HG03521 (cell line): ENCODE measurements around the gene NOX4.
"Not testable (repeated sequence)": the region's sequence is repeated elsewhere in the genome, so short reads cannot be mapped to it uniquely, and the experiment has no call there.

Experiments used
- ATAC-seq: cut with Tn5 transposase; IDR thresholded peaks from one replicate; pipeline ENCODE4 v1.9.1; 2021; ENCODE audit warnings: mild to moderate bottlenecking, moderate library complexity; ENCODE audit not compliant: unreplicated experiment

The NOX4 gene

DNA sequence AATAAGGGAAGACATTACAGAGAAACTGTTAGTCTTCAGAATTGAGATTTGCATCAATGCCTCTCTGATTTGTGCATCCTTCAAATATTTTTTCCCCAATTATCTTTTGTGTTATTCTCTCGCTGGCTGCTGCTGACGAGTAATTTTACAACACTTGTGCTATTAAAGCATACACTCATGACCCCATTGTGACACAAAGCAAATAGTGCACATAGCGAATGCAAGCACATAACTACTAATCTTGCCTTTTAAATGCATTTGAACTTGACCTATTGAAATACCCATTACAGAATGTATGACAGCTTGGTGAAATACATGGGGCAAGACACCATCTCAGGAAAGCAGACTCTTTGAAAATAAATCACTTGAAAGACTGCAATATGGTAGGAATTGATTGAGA, 180.6 kb downstream of the NOX4 start:
- not testable (repeated sequence) for ATAC-seq

- ATAC-seq: not testable (repeated sequence)
Measured at GRCh38 chr11:89309321-89309985, 181.7 kb downstream of the NOX4 start.

- not testable (repeated sequence) for ATAC-seq
Measured at GRCh38 chr11:89308272-89308671, 182.9 kb downstream of the NOX4 start.

GRCh38 chr11:89303029-89303428, 188.1 kb downstream of the NOX4 start:
- not testable (repeated sequence) for ATAC-seq

- not testable (repeated sequence) for ATAC-seq
Measured at GRCh38 chr11:89295023-89295422, 196.2 kb downstream of the NOX4 start.

DNA sequence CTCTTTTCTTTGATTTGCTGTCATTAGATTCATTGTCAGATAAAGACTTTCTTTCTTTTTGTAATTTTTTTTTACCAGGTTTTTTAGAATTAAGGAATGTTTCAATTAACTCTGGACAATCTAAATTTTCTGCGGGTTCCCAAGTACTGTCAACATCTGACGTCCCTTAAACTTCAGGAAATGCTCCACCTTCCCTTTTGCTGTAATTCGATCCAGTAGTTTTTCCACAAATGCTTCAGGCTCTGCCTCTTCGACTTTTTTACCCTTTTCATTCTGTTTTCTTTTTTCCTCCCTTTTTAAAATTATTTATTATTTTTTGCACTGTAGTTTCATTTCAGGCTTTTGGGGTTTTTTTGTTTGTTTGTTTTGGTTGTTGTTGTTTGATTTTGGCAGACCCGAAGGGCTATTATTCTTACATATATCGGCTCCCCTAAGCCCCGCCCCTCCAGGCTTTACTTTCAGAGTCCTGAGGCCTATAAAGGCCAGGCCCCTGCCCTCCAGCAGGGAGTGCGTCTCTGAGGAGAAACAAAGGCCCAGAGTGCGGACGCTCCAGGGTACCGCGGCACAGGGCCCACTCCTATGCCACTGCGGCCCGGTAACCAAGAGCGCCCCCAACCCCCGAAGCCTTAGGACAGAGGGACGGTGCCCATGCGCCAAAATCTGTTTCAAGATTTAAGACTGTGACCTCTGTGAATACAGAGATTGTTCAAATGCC, 197.1 kb downstream of the NOX4 start:
- no peak for ATAC-seq

DNA sequence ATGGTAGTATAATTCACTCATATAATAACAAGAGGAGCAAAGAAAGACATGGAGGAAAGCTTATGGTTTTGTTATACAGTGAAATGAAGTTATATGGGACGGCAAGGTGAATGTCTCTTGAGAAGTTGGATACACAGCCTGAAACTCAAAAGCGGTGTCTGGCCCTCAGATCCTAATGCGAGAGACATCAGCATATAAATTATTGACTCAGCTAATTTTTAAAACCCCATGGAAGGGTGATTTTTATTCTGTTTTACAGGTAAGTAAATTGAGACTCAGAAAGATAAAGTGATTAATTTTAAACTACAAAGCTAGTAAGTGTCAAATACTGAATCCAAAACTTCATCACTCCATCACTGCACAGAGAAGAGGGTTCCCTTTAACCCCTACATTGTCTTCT, 203.2 kb downstream of the NOX4 start:
- ATAC-seq: not testable (repeated sequence)

DNA sequence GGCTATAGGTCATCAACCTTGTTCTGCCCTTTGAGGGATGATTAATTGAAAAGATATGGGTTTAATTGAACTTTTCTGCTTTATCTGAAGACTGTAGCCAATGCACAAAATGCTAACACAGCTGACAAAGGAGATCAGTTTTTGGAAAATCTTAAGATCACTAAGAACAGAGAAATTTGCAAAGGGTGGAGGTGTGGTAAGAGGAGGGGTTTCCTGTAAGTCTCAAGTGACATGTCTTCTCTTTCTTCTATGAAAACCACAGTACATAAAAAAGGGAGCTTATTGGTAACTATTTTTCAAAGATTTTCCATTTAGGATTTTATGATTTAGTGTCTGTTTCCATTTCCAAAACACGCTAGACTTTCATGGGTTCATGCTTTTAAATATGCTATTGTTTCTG, 204.6 kb downstream of the NOX4 start:
- ATAC-seq: not testable (repeated sequence)

DNA sequence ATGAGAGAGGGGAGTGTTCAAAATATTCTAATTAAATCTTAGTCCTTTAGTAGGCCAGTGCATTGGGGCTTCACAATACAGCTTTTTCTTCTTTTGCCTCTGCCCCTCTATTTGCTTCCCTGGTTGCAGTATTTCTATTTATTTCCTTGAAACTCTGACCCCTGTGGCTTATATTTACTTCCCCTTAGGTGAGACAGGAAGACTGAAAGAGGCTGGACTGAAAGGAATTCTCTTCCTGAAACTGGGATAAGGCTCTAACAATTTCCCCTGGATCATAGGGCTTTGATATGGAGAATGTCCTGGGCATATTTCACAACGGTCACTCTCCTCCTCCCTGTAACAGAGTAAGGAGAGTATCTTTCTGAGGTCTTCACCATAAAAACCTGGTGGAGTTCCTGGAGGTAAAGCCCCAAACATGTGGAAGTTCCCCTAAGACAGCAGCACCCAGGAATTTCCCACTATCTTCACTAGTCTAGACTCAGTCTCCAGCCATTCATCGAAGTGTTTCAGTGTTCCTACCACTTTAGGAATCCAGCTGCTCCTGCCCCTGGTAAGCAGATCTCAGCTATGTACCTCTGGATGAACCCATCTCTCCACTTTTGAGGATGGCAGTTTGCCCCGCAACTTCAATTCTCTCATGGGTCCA, 210.0 kb downstream of the NOX4 start:
- ATAC-seq: not testable (repeated sequence)

DNA sequence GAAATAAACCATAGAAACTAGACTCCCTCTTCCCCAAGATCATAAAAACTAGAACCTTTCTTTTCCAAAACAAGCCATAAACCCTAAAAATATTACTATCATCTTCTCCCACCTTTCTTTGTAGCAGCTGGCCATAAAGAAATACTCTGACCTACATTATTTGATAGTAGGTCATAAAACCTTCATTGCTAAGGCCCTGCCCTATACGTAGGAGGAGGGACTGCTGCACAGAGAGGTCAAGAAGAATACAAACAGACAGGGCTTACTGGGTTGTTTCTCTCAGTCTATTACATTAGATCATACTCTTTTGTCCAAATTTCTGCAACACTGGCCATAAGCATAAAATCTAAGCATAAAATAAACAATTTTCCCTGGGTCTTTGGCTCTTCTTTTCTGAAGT, 212.0 kb downstream of the NOX4 start:
- no peak for ATAC-seq

DNA sequence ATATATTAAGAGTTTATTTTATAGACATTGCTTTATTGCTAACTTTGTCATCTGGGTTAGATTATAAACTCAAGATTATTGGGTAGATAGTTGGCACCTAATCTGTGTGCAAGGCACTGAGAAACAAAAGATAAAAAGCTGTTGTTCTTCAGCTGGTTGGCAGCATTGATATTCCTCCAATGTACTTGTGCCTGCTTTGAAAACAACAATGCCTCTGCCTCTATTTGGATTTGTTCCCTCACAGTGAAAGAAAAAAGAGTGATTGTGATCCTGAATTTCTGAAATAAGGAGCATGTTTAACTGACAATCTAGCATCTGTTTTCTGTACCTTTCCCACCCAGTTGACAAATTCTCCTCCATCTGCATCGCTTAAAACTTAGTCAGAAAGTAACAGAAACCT, 215.2 kb downstream of the NOX4 start:
- ATAC-seq: no peak
